AG20443 (cell line): Measurements from ENCODE around the gene GPR27.
A peak's percentile ranks its signal among the peaks of the same experiment; 100 is the strongest.

ENCODE experiments used
- DNase-seq: peaks from one replicate; pipeline ENCODE4 v3.0.0; 2012; ENCODE audit warnings: low spot score, mixed read lengths

GPR27 gene, protein sequence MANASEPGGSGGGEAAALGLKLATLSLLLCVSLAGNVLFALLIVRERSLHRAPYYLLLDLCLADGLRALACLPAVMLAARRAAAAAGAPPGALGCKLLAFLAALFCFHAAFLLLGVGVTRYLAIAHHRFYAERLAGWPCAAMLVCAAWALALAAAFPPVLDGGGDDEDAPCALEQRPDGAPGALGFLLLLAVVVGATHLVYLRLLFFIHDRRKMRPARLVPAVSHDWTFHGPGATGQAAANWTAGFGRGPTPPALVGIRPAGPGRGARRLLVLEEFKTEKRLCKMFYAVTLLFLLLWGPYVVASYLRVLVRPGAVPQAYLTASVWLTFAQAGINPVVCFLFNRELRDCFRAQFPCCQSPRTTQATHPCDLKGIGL

DNA sequence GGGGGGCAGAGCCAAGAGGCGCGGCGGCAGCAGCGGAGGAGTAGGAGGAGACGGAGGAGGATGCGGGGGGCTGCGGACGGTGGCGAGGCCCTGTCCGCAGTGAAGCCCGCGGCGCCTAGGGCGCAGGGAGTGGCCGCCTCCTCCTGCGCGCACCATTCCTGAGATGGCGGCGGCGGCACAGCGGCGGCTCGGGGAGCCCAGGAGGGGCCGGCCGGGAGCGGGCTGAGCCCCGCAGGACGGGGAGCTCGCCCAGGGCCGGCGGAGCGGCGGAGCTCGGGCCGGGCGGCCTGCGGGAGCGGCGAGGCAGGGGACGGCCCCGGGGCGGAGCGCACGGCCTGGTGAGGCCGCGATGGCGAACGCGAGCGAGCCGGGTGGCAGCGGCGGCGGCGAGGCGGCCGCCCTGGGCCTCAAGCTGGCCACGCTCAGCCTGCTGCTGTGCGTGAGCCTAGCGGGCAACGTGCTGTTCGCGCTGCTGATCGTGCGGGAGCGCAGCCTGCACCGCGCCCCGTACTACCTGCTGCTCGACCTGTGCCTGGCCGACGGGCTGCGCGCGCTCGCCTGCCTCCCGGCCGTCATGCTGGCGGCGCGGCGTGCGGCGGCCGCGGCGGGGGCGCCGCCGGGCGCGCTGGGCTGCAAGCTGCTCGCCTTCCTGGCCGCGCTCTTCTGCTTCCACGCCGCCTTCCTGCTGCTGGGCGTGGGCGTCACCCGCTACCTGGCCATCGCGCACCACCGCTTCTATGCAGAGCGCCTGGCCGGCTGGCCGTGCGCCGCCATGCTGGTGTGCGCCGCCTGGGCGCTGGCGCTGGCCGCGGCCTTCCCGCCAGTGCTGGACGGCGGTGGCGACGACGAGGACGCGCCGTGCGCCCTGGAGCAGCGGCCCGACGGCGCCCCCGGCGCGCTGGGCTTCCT lies at the start of gene GPR27:
Gene GPR27, plus strand, starts transcription at position 155 of the 909 bp plus-strand sequence. Its CDS starts 195 bp downstream, at position 350.
- peak; percentile 69 for DNase-seq

- DNase-seq = no peak
Observed at GRCh38 chr3:71704915-71705314, 48.7 kb upstream of the GPR27 start.

- DNase-seq = no peak
Observed at GRCh38 chr3:71705681-71706080, 48.0 kb upstream of the GPR27 start.

DNA sequence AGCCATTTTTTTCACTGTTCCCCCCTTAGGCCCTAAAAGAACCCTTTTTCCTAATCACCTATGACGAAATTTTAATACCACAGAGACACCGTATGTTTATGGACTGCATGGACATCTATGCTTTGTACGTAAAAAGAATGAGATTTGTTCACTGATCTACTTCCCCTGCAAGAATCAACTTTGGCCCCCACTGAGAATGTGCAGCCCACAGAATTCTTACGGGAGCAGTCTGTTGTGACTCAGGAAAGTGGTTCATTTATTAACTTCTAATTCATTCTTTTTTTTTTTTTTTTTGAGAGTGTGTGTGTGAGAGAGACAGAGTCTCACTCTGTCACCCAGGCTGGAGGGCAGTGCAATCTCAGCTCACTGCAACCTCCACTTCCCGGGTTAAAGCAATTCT lies 46.1 kb upstream of the GPR27 start:
- DNase-seq = no peak

- DNase-seq = no peak
Observed at GRCh38 chr3:71708476-71709105, 45.1 kb upstream of the GPR27 start.

GRCh38 chr3:71709908-71710511 lies 43.6 kb upstream of the GPR27 start:
- DNase-seq = no peak

GRCh38 chr3:71710906-71711494 lies 42.7 kb upstream of the GPR27 start:
- DNase-seq = peak; percentile 79

DNA sequence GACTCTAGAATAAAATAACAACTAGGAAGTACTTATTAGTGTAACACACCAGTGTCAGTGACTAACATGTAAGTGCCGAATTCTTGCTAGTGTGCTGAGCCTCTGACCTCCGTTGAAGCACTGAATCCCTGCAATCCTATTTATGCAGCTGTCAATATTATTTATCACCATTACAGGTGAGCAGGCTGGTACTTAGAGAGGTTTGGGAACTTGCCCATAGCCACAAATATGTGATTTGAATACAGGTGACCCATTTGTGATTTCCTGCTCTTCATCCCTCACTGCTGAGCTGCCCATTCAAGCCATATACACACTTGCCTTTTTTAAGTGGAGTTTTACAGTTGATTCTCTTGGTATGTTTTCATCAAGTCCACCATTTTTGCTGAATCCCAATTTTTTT lies 40.6 kb upstream of the GPR27 start:
- no peak for DNase-seq

DNA sequence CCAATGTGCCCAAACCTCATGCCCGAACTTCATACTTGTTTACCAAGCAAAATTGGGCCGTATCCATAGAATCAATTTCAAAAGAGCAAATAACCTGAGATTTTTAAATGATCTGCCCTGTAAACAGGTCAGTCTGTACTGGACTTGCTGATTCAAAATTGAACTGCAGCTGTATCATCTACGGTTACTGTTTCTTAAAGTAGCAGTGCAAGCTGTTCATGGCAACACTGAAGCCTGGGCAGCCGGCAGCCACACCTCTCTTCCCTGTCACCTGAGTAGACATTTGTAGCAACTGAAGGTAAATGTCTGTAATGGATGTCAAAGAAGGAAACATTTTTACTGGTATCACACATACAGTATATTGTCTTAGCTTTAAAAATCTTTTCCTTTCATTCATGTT lies 39.1 kb upstream of the GPR27 start:
- DNase-seq = no peak

- DNase-seq = no peak
Observed at GRCh38 chr3:71718072-71718471, 35.6 kb upstream of the GPR27 start.

DNA sequence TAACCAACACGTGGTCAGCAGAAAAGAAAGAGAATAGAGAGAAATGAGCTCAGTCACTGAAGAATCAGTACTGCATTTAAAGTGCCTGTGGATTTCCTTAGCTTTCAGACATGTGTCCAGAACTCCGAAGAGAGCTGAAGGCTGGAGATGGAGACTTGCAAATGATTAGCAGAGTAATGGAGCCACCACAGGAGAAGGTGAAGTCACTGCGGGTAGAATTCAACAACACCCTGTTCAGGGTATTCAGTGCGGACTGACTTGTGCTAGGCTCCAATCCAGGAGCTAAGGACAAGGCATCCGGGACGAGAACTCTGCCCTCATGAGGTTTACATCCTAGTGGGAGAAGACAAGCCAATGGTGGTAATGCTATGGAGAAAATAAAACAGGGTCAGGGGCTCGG lies 32.7 kb upstream of the GPR27 start:
- DNase-seq = no peak

DNA sequence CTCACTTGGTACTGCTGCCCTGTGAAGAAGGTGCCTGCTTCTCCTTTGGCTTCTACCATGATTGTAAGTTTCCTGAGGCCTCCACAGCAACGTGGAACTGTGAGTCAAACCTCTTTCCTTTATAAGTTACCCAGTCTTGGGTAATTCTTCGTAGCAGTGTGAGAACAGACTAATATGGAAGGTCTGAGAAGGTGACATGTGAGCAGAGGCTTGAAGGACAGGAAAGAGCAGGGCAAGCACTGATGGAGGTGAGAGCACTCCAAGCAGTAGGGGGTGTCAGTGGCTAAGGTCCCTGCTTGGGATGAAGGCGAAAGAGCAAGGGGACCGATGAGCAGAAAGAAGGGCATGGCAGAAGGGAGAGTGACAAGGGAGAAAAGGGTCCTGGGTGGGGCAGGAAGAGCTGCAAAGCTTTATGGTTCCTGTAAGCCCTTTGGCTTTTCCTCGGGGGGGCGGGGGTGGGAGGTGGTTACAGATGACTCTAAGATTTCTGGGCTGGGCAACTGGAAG lies 32.0 kb upstream of the GPR27 start:
- DNase-seq = no peak

GRCh38 chr3:71722693-71723092 lies 31.0 kb upstream of the GPR27 start:
- DNase-seq = no peak

DNA sequence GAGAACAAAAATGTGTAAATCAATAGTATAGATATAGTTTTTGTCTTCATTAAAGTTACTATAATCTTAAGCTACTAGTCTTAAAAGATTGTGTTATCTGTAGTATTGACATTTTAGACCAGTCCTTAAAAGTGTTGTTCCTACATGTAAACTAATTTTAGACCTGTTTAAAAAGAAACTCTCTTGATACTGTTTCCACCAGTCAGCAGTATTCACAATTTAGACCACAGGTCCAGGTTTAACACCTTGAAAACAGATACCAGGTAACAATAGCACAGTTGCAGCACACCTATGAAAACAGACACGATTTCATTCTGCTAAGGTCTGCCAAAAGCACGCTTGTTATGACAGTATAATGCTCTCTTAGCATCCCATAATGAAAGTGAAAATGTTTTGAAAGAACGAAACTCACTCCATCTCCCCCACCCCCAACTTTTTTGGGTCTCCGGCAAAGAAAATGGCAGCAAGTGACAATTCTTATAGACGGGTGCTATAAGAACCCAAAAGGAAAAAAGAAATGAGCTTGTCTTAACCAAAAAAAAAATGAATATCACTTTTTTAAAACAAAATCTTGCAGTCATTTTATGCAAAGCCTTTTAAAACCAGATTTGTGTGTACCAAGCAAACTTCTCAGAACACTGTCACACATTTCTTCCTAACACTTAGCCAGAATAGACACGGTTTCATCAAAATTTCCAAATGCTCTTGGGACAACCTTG lies 30.0 kb upstream of the GPR27 start:
- no peak for DNase-seq

DNA sequence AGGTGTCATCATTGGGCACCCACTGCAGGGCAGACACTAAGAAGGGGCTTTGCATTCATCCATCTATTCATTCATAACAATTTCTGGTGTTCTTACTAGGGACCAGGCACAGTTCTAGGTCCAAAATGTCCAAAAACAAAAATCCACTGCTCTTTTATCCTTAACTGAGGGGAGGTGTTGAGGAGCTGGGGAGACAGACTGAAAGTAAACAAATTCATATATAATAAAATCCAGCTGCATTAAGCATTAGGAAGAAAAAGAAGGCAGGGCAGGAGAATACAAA lies 29.5 kb upstream of the GPR27 start:
- no peak for DNase-seq

GRCh38 chr3:71724584-71725270 lies 28.9 kb upstream of the GPR27 start:
- peak; percentile 66 for DNase-seq

DNA sequence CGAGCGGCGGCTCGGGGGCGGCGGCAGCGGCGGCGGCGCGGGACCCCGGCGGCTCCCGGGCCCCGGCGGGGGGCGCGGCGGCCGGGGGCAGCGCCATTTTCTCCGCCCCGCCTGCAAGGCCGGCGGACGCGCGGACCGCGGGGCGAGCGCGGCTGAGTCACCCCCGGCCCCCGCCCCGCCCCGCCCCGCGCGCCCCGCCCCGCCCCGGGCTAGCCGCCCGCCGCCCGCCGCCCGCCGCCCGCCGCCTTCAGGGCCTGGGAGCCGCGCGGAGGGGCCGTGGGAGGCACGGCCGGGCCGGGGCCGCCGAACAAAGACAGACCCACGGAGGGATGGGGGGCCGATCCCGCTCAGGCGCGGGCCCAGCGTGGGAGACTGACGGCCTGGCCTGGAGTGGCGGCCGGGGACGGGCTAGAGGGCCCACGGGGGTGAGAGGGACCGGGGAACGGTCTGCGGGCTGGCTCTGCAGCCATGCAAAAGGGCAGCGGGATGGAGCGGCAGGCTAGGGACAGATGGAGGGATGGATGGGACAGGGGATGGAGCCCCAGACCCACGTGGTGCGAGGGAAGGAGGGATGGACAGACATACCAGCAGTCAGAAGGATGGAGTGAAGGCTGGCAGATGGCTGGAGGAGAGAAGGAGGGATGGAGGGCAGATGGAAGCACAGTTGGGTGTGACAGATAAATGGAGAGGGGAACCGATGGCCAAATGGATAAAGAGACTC lies 28.2 kb upstream of the GPR27 start, which contains the start of gene EIF4E3:
Gene EIF4E3, minus strand, starts transcription at position 132 of the 721 bp plus-strand sequence. Its CDS starts 35 bp downstream, at position 97.
- DNase-seq = peak; percentile 95

DNA sequence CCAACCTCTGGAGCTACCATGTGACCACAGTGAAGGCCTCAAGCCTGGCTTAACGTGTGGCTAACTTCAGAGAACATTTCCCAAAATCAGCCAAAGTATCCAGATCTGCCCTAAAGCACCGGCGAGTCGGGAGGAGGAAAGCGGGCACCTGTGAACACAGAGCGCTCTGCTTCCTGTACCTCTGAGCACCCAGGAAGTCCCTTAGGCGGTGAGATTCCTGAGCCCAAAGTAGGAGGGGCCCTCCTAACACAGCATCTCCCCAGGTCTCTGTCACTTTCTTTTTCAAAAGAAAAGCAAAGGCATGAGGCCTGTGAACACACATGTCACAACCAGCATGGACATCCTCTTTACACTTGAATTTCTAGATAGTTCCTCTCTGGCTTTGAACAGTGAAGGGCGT lies 27.5 kb upstream of the GPR27 start:
- DNase-seq = no peak

DNA sequence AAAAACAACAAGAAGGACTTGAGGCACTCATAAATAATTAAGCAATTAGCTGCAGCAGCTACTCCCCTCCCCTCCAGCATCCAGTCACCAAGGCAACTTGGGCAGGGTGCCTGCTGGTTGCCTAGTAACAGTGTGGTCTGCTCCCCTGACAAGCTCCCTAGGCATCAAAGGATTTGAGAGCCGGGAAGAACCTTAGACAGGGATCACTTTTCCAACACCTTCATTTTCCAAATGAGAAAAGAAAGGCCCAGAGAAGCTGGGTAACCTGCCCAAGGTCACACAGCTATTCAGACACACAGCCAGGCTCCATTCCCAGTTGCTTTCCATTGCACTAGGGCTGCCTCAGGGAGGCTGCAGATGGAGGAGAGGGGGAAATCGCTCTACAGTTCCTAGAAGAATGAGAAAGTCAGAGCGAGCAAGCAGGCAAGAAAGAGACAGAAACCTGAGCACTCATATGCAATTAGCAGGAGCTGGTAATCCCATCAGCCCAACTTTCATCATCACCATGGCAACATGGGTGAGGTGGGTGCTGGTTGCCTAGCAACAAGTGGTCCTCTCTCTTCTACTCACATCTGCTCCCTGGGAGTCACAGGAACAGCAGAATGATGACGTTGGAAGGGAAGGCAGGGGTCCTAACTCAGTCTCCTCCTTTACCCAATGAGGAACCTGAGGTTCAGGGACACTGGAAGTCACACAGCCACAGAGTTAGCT lies 24.9 kb upstream of the GPR27 start:
- DNase-seq = no peak
